Kidney (tissue), 14 donors: ENCODE results near the gene TCF4. TPM values are rescaled to one million over a fixed set of nuclear protein-coding genes. Genes with fewer than 3 reads are reported as not detected.

Experiments used
- DNase-seq, 5 donors: peaks; one replicate each; pipeline ENCODE4 v3.0.0-alpha.2; 2013 to 2020
- FAIRE-seq: peaks from 2 replicates; lab custom pipeline; 2012; peaks lifted over from hg19 to GRCh38; lab: Jason Lieb, UNC
- H3K27ac ChIP-seq, 2 donors: one replicate each; pipeline ENCODE4 v1.7.0; 2013; ENCODE audit warnings: low read depth in 2 of 2, low read length in 2 of 2, inconsistent platforms in 1 of 2
- H3K27me3 ChIP-seq: one replicate; pipeline ENCODE4 v1.7.1; 2013; ENCODE audit warnings: low read length, inconsistent platforms; ENCODE audit not compliant: control insufficient read depth, insufficient read depth
- H3K36me3 ChIP-seq, 3 donors: one replicate each; pipeline versions ENCODE4 v1.7.0 to v1.7.1; 2013; ENCODE audit warnings: low read length in 3 of 3, control low read depth in 1 of 3, inconsistent platforms in 1 of 3; ENCODE audit not compliant: insufficient read depth in 3 of 3, control insufficient read depth in 2 of 3
- H3K4me1 ChIP-seq, 3 donors: one replicate each; pipeline versions ENCODE4 v1.7.0 to v1.7.1; 2013; ENCODE audit warnings: low read length in 3 of 3, inconsistent platforms in 1 of 3, low read depth in 1 of 3; ENCODE audit not compliant: control insufficient read depth in 2 of 3, insufficient read depth in 2 of 3
- H3K4me3 ChIP-seq, 3 donors: one replicate each; pipeline versions ENCODE4 v1.7.0 to v1.8.1; 2013; ENCODE audit warnings: low read length in 3 of 3, control low read depth in 1 of 3, inconsistent platforms in 1 of 3
- H3K9ac ChIP-seq, 3 donors: one replicate each; pipeline versions ENCODE4 v1.7.0 to v1.7.1; 2013; ENCODE audit warnings: low read length in 3 of 3, control low read depth in 1 of 3, inconsistent platforms in 1 of 3
- H3K9me3 ChIP-seq, 3 donors: one replicate each; pipeline versions ENCODE4 v1.7.0 to v1.7.1; 2013; ENCODE audit warnings: low read length in 3 of 3, control low read depth in 1 of 3, inconsistent platforms in 1 of 3; ENCODE audit not compliant: control insufficient read depth in 2 of 3, insufficient read depth in 1 of 3
- CTCF ChIP-seq: IDR thresholded peaks from 3 replicates; pipeline ENCODE4 v1.5.1; 2012; ENCODE audit warnings: mild to moderate bottlenecking, moderate library complexity, borderline replicate concordance; ENCODE audit not compliant: insufficient read depth; ENCODE audit errors: extremely low read depth
- intact Hi-C: fragments of 100-400 bp; cut with DNase I; formaldehyde crosslinking; loops from one replicate; pipeline ENCODE4 v1.11.1; 2022
- polyA plus RNA-seq: library from polyadenylated mRNA; stranded (reverse); fragments of 350-450 nt; fragmentation: Illumina TruSeq; extraction: RNeasy Lipid Tissue Mini Kit (QIAGEN cat#74804); gene quantifications from one replicate; pipeline ENCODE4 v1.2.3, GENCODE V29; 2014; ENCODE audit warnings: low read depth, low replicate concordance; ENCODE audit not compliant: insufficient read depth
- total RNA-seq: library from RNA; stranded (reverse); fragmentation: NEBNext Ultra II Directional; extraction: Animal tissue kit (Norgen Biotek cat#: 25700); gene quantifications from one replicate; pipeline ENCODE4 v1.2.1, GENCODE V29; 2021
- donor health status: control.
- donor health status: control.
- donor health status: control.
- donor health status: control.
- donor health status: control.
- donor health status: DM: yes; HTN: yes; CAD: no.
- donor health status: Normal renal cell carcinoma (clear cell type).

The TCF4 gene
- total and polyA plus RNA-seq, 2 donors from 2014 or later = 4.4 to 60.3 TPM

- no peaks in the 10 kb centered on the region for H3K9me3 ChIP-seq
- intact Hi-C loops = loop anchor here (5.0 to 10.0 kb wide), 2 partner anchors 167 to 1155 kb away; partner anchors contain the start of gene TCF4
- DNase-seq = no peak
- FAIRE-seq = no peak
- no peaks in the 10 kb centered on the region for H3K36me3 ChIP-seq
- TF ChIP-seq CTCF = no peak
- no peak overlapping the region for H3K9ac ChIP-seq
- no peaks in the 10 kb centered on the region for H3K4me1 ChIP-seq
- H3K4me3 ChIP-seq = no peak overlapping the region
- peak overlapping the region in 1 of 2 donors; percentile 47 for H3K27ac ChIP-seq
- no peaks in the 10 kb centered on the region for H3K27me3 ChIP-seq
Observed at GRCh38 chr18:55419947-55420664, 167.9 kb downstream of the TCF4 start.

GRCh38 chr18:55419132-55419946 is 168.7 kb downstream of the TCF4 start:
- no peaks in the 10 kb centered on the region for H3K36me3 ChIP-seq
- intact Hi-C loops = loop anchor here (5.0 kb wide), 1 partner anchor 168 kb away; the partner anchor contains the start of gene TCF4
- H3K27me3 ChIP-seq = no peaks in the 10 kb centered on the region
- no peaks in the 10 kb centered on the region for H3K9me3 ChIP-seq
- H3K4me1 ChIP-seq = no peaks in the 10 kb centered on the region
- DNase-seq (peak in 2 of 5 donors; percentile 47 to 50), FAIRE-seq (no peak)
- no peak for TF ChIP-seq CTCF
- no peak overlapping the region for H3K9ac ChIP-seq
- H3K27ac ChIP-seq = no peak overlapping the region
- H3K4me3 ChIP-seq = no peak overlapping the region

- TF ChIP-seq CTCF = no peak
- H3K27me3 ChIP-seq = no peaks in the 10 kb centered on the region
- no peak overlapping the region for H3K27ac ChIP-seq
- H3K9me3 ChIP-seq = no peaks in the 10 kb centered on the region
- FAIRE-seq = no peak
- H3K4me3 ChIP-seq = no peak overlapping the region
- intact Hi-C loops = loop anchor here (5.0 kb wide), 1 partner anchor 169 kb away; the partner anchor contains the start of gene TCF4
- H3K9ac ChIP-seq = no peak overlapping the region
- H3K36me3 ChIP-seq = no peaks in the 10 kb centered on the region
- no peaks in the 10 kb centered on the region for H3K4me1 ChIP-seq
- DNase-seq = no peak
Observed at GRCh38 chr18:55418439-55418838, 169.6 kb downstream of the TCF4 start.
